ENCODE results near the gene LCE1D.

Gene LCE1D

GRCh38 chr1:152777510-152778137, 18.9 kb upstream of the LCE1D start:
- Mint-ChIP-seq H3K27ac (no peak overlapping the region), H3K27me3 (peaks cover 23% of the 10 kb centered on the region), H3K9me3 (ENCODE audit: low read depth) (no peaks in the 10 kb centered on the region), H3K36me3 (no peaks in the 10 kb centered on the region), H3K4me1 (ENCODE audit: low read depth) (no peaks in the 10 kb centered on the region), H3K4me3 (no peak overlapping the region)

GRCh38 chr1:152783095-152783494, 13.4 kb upstream of the LCE1D start:
- no peak overlapping the region for H3K4me3 Mint-ChIP-seq
- H3K27ac Mint-ChIP-seq = no peak overlapping the region
- no peaks in the 10 kb centered on the region for H3K4me1 Mint-ChIP-seq (ENCODE audit: low read depth)
- H3K27me3 Mint-ChIP-seq = peaks cover 28% of the 10 kb centered on the region
- H3K36me3 Mint-ChIP-seq = no peaks in the 10 kb centered on the region
- H3K9me3 Mint-ChIP-seq (ENCODE audit: low read depth) = no peaks in the 10 kb centered on the region

GRCh38 chr1:152786077-152786476, 10.4 kb upstream of the LCE1D start, which contains the start of gene LCE1E:
Gene LCE1E (plus strand): TSS chr1:152786257. CDS start chr1:152787300, 1,043 bp downstream.
- Mint-ChIP-seq H3K4me1 (ENCODE audit: low read depth) (no peaks in the 10 kb centered on the region), H3K27ac (no peak within 1 kb of the TSS), H3K4me3 (no peak within 1 kb of the TSS), H3K9me3 (ENCODE audit: low read depth) (no peaks in the 10 kb centered on the region), H3K27me3 (peaks cover 21% of the 10 kb centered on the region), H3K36me3 (no peaks in the 10 kb centered on the region)

GRCh38 chr1:152795686-152796085, 835 bp upstream of the LCE1D start:
- Mint-ChIP-seq H3K27ac (no peak overlapping the region), H3K9me3 (ENCODE audit: low read depth) (no peaks in the 10 kb centered on the region), H3K27me3 (peaks cover 8% of the 10 kb centered on the region), H3K4me3 (no peak overlapping the region), H3K4me1 (ENCODE audit: low read depth) (no peaks in the 10 kb centered on the region), H3K36me3 (no peaks in the 10 kb centered on the region)

GRCh38 chr1:152801333-152801732, 4.8 kb downstream of the LCE1D start:
- no peaks in the 10 kb centered on the region for H3K36me3 Mint-ChIP-seq
- H3K4me1 Mint-ChIP-seq (ENCODE audit: low read depth) = no peaks in the 10 kb centered on the region
- peaks cover 24% of the 10 kb centered on the region for H3K27me3 Mint-ChIP-seq
- no peak overlapping the region for H3K4me3 Mint-ChIP-seq
- no peak overlapping the region for H3K27ac Mint-ChIP-seq
- no peaks in the 10 kb centered on the region for H3K9me3 Mint-ChIP-seq (ENCODE audit: low read depth)

GRCh38 chr1:152806576-152806975, 10.1 kb downstream of the LCE1D start, which contains the start of gene LCE1C:
Gene LCE1C (minus strand): TSS chr1:152806651. CDS start chr1:152805478, 1,173 bp downstream.
- Mint-ChIP-seq H3K9me3 (ENCODE audit: low read depth) (peaks cover 3% of the 10 kb centered on the region), H3K4me1 (ENCODE audit: low read depth) (no peaks in the 10 kb centered on the region), H3K4me3 (no peak within 1 kb of the TSS), H3K36me3 (no peaks in the 10 kb centered on the region), H3K27me3 (peaks cover 19% of the 10 kb centered on the region), H3K27ac (no peak within 1 kb of the TSS)

GRCh38 chr1:152811050-152811449, 14.5 kb downstream of the LCE1D start:
- peaks cover 5% of the 10 kb centered on the region for H3K9me3 Mint-ChIP-seq (ENCODE audit: low read depth)
- H3K4me1 Mint-ChIP-seq (ENCODE audit: low read depth) = no peaks in the 10 kb centered on the region
- H3K27me3 Mint-ChIP-seq = peaks cover 15% of the 10 kb centered on the region
- no peak overlapping the region for H3K4me3 Mint-ChIP-seq
- no peak overlapping the region for H3K27ac Mint-ChIP-seq
- peaks cover 3% of the 10 kb centered on the region for H3K36me3 Mint-ChIP-seq

GRCh38 chr1:152811671-152812070, 15.2 kb downstream of the LCE1D start, which contains the start of gene LCE1B:
Gene LCE1B (plus strand): TSS chr1:152811971. CDS start chr1:152812447, 476 bp downstream.
- Mint-ChIP-seq H3K36me3 (peaks cover 3% of the 10 kb centered on the region), H3K9me3 (ENCODE audit: low read depth) (peaks cover 5% of the 10 kb centered on the region), H3K27ac (no peak within 1 kb of the TSS), H3K4me3 (no peak within 1 kb of the TSS), H3K4me1 (ENCODE audit: low read depth) (no peaks in the 10 kb centered on the region), H3K27me3 (peaks cover 17% of the 10 kb centered on the region)

GRCh38 chr1:152817309-152817708, 20.8 kb downstream of the LCE1D start:
- no peak overlapping the region for H3K4me3 Mint-ChIP-seq
- H3K9me3 Mint-ChIP-seq (ENCODE audit: low read depth) = peaks cover 2% of the 10 kb centered on the region
- H3K4me1 Mint-ChIP-seq (ENCODE audit: low read depth) = no peaks in the 10 kb centered on the region
- H3K27me3 Mint-ChIP-seq = peaks cover 10% of the 10 kb centered on the region
- peaks cover 3% of the 10 kb centered on the region for H3K36me3 Mint-ChIP-seq
- H3K27ac Mint-ChIP-seq = no peak overlapping the region

- no peak overlapping the region for H3K4me3 Mint-ChIP-seq
- peaks cover 11% of the 10 kb centered on the region for H3K27me3 Mint-ChIP-seq
- H3K4me1 Mint-ChIP-seq (ENCODE audit: low read depth) = no peaks in the 10 kb centered on the region
- H3K9me3 Mint-ChIP-seq (ENCODE audit: low read depth) = no peaks in the 10 kb centered on the region
- H3K36me3 Mint-ChIP-seq = no peaks in the 10 kb centered on the region
- H3K27ac Mint-ChIP-seq = no peak overlapping the region
These were observed 26.8 kb downstream of the LCE1D start for GRCh38 chr1:152823294-152823693.

- Mint-ChIP-seq H3K36me3 (no peaks in the 10 kb centered on the region), H3K27ac (no peak overlapping the region), H3K4me3 (no peak overlapping the region), H3K4me1 (ENCODE audit: low read depth) (no peaks in the 10 kb centered on the region), H3K27me3 (peaks cover 12% of the 10 kb centered on the region), H3K9me3 (ENCODE audit: low read depth) (no peaks in the 10 kb centered on the region)
These were observed 28.4 kb downstream of the LCE1D start for GRCh38 chr1:152824964-152825363.

GRCh38 chr1:152827173-152827572, 30.7 kb downstream of the LCE1D start, which contains the start of gene LCE1A:
Gene LCE1A (plus strand): TSS chr1:152827473. CDS start chr1:152827473, 0 bp downstream.
- Mint-ChIP-seq H3K9me3 (ENCODE audit: low read depth) (no peaks in the 10 kb centered on the region), H3K27ac (no peak within 1 kb of the TSS), H3K4me3 (no peak within 1 kb of the TSS), H3K4me1 (ENCODE audit: low read depth) (no peaks in the 10 kb centered on the region), H3K27me3 (peaks cover 12% of the 10 kb centered on the region), H3K36me3 (no peaks in the 10 kb centered on the region)

- Mint-ChIP-seq H3K4me1 (ENCODE audit: low read depth) (no peaks in the 10 kb centered on the region), H3K4me3 (no peak overlapping the region), H3K9me3 (ENCODE audit: low read depth) (no peaks in the 10 kb centered on the region), H3K27ac (no peak overlapping the region), H3K27me3 (peaks cover 9% of the 10 kb centered on the region), H3K36me3 (no peaks in the 10 kb centered on the region)
These were observed 40.3 kb downstream of the LCE1D start for GRCh38 chr1:152836870-152837269.

GRCh38 chr1:152842556-152842955, 46.0 kb downstream of the LCE1D start, which contains the start of gene LCE6A:
Gene LCE6A (plus strand): TSS chr1:152842856. CDS start chr1:152843521, 665 bp downstream.
- Mint-ChIP-seq H3K27me3 (peaks cover 20% of the 10 kb centered on the region), H3K4me1 (ENCODE audit: low read depth) (no peaks in the 10 kb centered on the region), H3K9me3 (ENCODE audit: low read depth) (no peaks in the 10 kb centered on the region), H3K4me3 (no peak within 1 kb of the TSS), H3K27ac (no peak within 1 kb of the TSS), H3K36me3 (no peaks in the 10 kb centered on the region)
